Dendritic cell treated with granulocyte-macrophage colony-stimulating factor and Interleukin-4, amounts not matched to agents 40 ng/mL and 50 ng/mL, for 4 days (primary cell): ENCODE measurements around the gene TEX2.
A peak's percentile ranks its signal among the peaks of the same experiment; 100 is the strongest.
"Not testable (repeated sequence)": the region's sequence is repeated elsewhere in the genome, so short reads cannot be mapped to it uniquely, and the experiment has no call there.

Experiments used
- H3K27ac Mint-ChIP-seq: one replicate; pipeline ENCODE4 v1.8.0; 2022; ENCODE audit warnings: mild to moderate bottlenecking, mixed read lengths
- H3K27me3 Mint-ChIP-seq: one replicate; pipeline ENCODE4 v1.8.0; 2022; ENCODE audit warnings: mild to moderate bottlenecking, mixed read lengths
- H3K36me3 Mint-ChIP-seq: one replicate; pipeline ENCODE4 v1.8.0; 2022; ENCODE audit warnings: low read depth, mixed read lengths
- H3K4me1 Mint-ChIP-seq: one replicate; pipeline ENCODE4 v1.8.0; 2022; ENCODE audit warnings: low read depth, mixed read lengths
- H3K4me3 Mint-ChIP-seq: one replicate; pipeline ENCODE4 v1.8.0; 2022; ENCODE audit warnings: mild to moderate bottlenecking, moderate library complexity, mixed read lengths
- H3K9me3 Mint-ChIP-seq: one replicate; pipeline ENCODE4 v1.8.0; 2022; ENCODE audit warnings: mixed read lengths
- intact Hi-C: fragments of 100-400 bp; cut with micrococcal nuclease; formaldehyde crosslinking; loops from one replicate; pipeline ENCODE4 v1.15.0; 2022

The TEX2 gene

DNA sequence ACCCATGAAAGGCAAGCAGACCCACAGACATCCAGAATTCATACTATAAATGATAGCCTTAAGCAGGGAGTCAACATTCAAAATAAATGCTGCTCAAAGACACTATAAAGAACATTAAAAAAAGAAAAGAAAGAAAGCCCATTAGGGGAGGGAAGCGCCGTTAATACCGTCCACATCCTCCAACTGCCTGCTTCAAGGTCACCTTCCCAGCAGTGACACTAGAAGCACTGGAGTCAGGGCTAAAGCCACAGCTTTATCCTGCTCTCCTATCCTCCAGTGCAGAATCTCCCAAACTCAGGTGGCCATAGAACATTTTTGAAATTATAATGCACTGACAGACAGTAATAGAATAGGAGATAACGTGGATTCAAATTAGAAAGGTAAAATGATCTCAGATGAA, 59.4 kb downstream of the TEX2 start:
- Mint-ChIP-seq H3K4me3 (no peak overlapping the region), H3K36me3 (no peaks in the 10 kb centered on the region), H3K27ac (no peak overlapping the region)

GRCh38 chr17:64202683-64203344, 60.2 kb downstream of the TEX2 start:
- no peaks in the 10 kb centered on the region for H3K36me3 Mint-ChIP-seq
- H3K9me3 Mint-ChIP-seq: no peaks in the 10 kb centered on the region
- intact Hi-C loops: no loop called here
- no peaks in the 10 kb centered on the region for H3K27me3 Mint-ChIP-seq
- H3K4me1 Mint-ChIP-seq: peaks cover 25% of the 10 kb centered on the region
- peak overlapping the region; percentile 4 for H3K27ac Mint-ChIP-seq
- H3K4me3 Mint-ChIP-seq: no peak overlapping the region

More for the DNA sequence above, 59.4 kb downstream of the TEX2 start:
- intact Hi-C loops: no loop called here
- Mint-ChIP-seq H3K9me3 (no peaks in the 10 kb centered on the region), H3K27me3 (no peaks in the 10 kb centered on the region), H3K4me1 (peaks cover 25% of the 10 kb centered on the region)

DNA sequence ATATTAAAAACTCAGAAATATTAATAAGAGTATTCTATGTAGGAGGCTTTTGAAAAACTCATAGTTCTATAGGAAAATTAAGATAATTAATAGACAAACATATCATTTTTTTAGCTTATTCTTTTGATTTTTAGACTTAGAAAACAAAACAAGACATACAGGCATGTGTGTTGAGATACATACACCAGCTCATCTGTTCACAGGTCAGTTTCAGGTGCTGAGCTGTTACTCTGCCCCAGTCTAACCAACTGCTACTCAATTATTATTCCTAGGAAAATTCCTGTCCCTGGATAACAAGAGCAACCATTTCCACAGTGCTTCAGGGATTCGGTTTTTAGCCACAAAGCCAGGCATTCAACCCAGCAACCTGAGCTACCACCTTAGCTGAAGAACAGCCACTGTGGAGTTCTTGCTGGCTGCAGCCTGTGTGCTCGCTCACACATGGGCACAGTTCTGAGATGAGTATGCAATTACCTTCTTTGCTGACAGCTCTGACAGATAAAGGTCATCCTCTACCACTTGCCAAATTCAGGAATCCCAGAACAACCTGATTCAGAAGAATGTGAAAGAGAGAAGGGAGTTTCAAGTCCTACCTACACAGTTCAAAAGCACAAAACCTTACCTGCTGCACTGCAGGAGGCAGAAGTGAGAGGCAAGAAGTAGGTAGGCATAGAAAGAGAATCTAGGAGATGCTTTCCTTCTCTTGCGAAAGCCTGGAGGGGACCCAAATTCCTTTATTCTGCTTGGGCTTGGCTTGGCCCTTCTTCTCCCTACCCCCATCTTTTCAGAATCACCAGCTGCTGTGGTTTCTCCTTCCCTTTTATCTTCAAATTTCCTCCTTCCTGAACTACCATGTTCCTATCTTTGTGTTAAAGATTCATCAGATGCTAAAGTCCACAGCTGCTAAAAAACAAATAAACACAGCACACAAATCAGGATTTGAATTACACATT, 62.7 kb downstream of the TEX2 start:
- intact Hi-C loops: no loop called here
- H3K9me3 Mint-ChIP-seq: no peaks in the 10 kb centered on the region
- peaks cover 33% of the 10 kb centered on the region for H3K4me1 Mint-ChIP-seq
- no peak overlapping the region for H3K4me3 Mint-ChIP-seq
- no peaks in the 10 kb centered on the region for H3K36me3 Mint-ChIP-seq
- H3K27ac Mint-ChIP-seq: no peak overlapping the region
- H3K27me3 Mint-ChIP-seq: no peaks in the 10 kb centered on the region

DNA sequence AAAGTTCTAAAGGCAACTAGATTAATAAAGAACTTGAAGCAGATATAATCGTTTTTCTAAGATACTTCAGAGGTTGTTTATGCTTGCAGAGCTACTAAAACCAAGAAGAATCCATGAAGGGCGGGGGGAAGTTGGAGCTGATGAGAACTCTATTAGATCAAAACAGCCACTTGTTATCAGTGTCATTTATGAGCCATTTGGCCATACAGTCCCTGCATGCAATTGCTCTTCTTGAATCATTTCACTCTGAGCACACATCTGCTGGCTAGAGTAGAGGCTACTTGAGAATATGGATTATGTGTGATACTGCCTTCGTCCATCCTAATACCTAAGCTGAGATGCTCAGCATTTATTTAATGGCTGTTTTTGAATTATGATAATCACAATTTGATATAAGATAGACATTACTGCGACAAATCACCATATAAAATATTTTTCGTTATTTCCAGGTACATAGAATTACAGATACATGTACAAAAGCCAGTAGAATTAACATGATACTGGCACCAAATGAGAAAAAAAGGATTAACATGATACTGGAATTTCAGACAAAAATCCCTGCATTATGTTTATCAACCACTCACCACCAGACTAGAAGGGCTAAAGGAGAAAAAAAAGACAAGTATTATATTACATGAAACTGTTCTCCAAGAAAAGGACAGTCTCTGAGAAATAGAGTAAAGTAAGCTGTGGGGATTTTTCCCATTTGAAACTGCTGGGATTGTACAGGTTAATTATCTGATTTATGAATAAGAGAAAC, 64.5 kb downstream of the TEX2 start:
- H3K36me3 Mint-ChIP-seq: peaks cover 9% of the 10 kb centered on the region
- H3K27ac Mint-ChIP-seq: no peak overlapping the region
- peaks cover 33% of the 10 kb centered on the region for H3K4me1 Mint-ChIP-seq
- H3K27me3 Mint-ChIP-seq: no peaks in the 10 kb centered on the region
- no peak overlapping the region for H3K4me3 Mint-ChIP-seq
- intact Hi-C loops: no loop called here
- no peaks in the 10 kb centered on the region for H3K9me3 Mint-ChIP-seq

DNA sequence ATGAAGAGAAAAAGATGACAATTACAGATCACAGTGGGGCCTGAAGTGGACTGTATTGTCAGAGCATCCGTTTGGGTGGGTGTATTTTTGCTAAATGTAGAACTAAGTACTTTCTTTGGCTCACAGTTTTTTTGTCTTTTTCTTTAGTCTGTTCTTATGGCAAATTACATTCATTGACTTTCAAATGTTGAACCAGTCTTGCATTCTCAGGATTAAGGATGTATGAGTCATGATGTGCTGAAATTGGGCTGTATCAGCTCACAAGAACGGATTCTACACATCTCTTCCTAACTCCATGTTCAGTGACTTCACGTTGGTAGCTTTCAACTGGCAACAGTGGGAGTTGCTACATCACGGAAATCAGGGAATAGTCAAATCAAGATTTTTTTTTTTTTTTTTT, 66.5 kb downstream of the TEX2 start:
- Mint-ChIP-seq H3K27ac (peak overlapping the region; percentile 58), H3K36me3 (peaks cover 17% of the 10 kb centered on the region), H3K4me3 (no peak overlapping the region), H3K27me3 (no peaks in the 10 kb centered on the region), H3K9me3 (no peaks in the 10 kb centered on the region), H3K4me1 (peaks cover 23% of the 10 kb centered on the region)
- intact Hi-C loops: no loop called here

DNA sequence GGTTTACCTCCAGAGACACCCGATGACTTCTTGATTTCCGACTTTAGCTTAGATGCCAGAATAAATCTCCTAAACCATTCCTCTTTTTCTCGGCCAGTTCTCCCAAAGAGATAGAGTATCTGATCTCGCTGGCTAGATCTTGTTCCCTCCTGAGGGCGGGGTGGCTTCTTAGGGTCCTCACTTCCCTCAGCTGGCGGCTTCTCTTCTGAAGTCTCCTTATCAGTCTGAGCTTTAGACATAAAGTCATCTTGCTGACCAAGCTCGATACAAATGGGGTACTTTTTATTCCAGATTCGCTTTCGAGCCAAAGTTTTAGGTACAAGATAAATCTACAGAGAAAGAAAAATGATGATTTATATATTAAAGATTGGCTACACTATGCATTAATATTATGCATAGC, 69.5 kb downstream of the TEX2 start:
- Mint-ChIP-seq H3K9me3 (no peaks in the 10 kb centered on the region), H3K27ac (no peak overlapping the region)

GRCh38 chr17:64192589-64192988, 70.5 kb downstream of the TEX2 start:
- Mint-ChIP-seq H3K4me1 (peaks cover 13% of the 10 kb centered on the region), H3K27me3 (no peaks in the 10 kb centered on the region), H3K27ac (peak overlapping the region; percentile 47), H3K36me3 (peaks cover 39% of the 10 kb centered on the region), H3K9me3 (no peaks in the 10 kb centered on the region), H3K4me3 (no peak overlapping the region)
- intact Hi-C loops: no loop called here

More for the DNA sequence above, 69.5 kb downstream of the TEX2 start:
- peaks cover 8% of the 10 kb centered on the region for H3K4me1 Mint-ChIP-seq
- no peak overlapping the region for H3K4me3 Mint-ChIP-seq
- intact Hi-C loops: no loop called here
- no peaks in the 10 kb centered on the region for H3K27me3 Mint-ChIP-seq
- H3K36me3 Mint-ChIP-seq: peaks cover 30% of the 10 kb centered on the region

GRCh38 chr17:64190472-64190871, 72.6 kb downstream of the TEX2 start:
- H3K27ac Mint-ChIP-seq: no peak overlapping the region

GRCh38 chr17:64188088-64188487, 75.0 kb downstream of the TEX2 start:
- intact Hi-C loops: no loop called here
- Mint-ChIP-seq H3K27ac (no peak overlapping the region), H3K9me3 (no peaks in the 10 kb centered on the region), H3K36me3 (peaks cover 32% of the 10 kb centered on the region), H3K4me1 (peaks cover 45% of the 10 kb centered on the region), H3K27me3 (no peaks in the 10 kb centered on the region), H3K4me3 (no peak overlapping the region)

More at GRCh38 chr17:64190472-64190871, 72.6 kb downstream of the TEX2 start:
- Mint-ChIP-seq H3K4me1 (peaks cover 24% of the 10 kb centered on the region), H3K27me3 (no peaks in the 10 kb centered on the region), H3K4me3 (no peak overlapping the region), H3K9me3 (no peaks in the 10 kb centered on the region), H3K36me3 (peaks cover 45% of the 10 kb centered on the region)
- intact Hi-C loops: no loop called here

GRCh38 chr17:64187093-64187895, 75.8 kb downstream of the TEX2 start:
- H3K27ac Mint-ChIP-seq: peak overlapping the region; percentile 8
- H3K36me3 Mint-ChIP-seq: peaks cover 29% of the 10 kb centered on the region
- intact Hi-C loops: no loop called here

DNA sequence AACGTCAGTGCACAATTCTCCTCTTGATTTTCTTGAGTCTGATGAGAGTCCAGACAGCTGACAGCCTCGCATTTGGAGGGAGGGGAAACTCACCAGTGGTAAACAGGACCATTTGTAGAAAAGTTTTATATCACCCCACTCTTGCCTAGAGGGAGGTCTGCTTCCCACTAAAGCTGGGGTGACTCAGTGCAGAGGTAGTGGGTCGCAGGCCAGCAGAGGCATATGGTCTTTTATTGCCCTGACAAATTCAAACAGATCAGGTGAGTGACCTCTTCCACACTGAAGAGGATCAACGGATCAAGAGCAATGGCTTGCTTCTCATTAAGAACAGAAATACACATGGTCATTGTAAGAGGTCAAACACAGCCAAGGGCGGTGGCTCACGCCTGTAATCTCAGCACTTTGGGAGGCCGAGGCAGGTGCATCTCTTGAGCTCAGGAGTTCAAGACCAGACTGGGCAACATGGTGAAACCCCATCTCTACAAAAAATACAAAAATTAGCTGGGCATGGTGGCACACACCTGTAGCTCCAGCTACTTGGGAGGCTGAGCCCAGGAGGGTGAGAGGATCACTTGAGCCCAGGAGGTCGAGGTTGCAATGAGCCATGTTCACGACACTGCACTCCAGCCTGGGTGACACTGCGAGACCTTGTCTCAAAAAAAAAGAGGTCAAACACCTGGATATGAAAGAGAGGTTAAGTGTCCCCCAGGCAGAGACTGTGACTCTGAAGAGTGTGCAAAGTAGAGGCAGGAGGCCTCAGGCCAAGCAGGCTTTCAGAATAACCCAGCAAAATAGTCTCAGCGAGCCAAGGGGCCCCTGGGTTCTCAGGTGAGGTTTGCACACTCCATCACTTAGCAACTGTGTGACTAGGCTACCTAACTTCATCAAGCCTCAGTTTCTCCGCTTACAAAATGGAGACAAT, 76.6 kb downstream of the TEX2 start:
- Mint-ChIP-seq H3K27me3 (no peaks in the 10 kb centered on the region), H3K9me3 (no peaks in the 10 kb centered on the region), H3K4me1 (peaks cover 49% of the 10 kb centered on the region), H3K27ac (no peak overlapping the region), H3K36me3 (peaks cover 27% of the 10 kb centered on the region), H3K4me3 (no peak overlapping the region)
- intact Hi-C loops: no loop called here

More at GRCh38 chr17:64187093-64187895, 75.8 kb downstream of the TEX2 start:
- H3K9me3 Mint-ChIP-seq: no peaks in the 10 kb centered on the region
- no peaks in the 10 kb centered on the region for H3K27me3 Mint-ChIP-seq
- peaks cover 49% of the 10 kb centered on the region for H3K4me1 Mint-ChIP-seq
- no peak overlapping the region for H3K4me3 Mint-ChIP-seq

GRCh38 chr17:64185557-64185956, 77.5 kb downstream of the TEX2 start:
- H3K9me3 Mint-ChIP-seq, H3K27me3 Mint-ChIP-seq, intact Hi-C loops, H3K4me3 Mint-ChIP-seq: not testable (repeated sequence)
- peaks cover 51% of the 10 kb centered on the region for H3K4me1 Mint-ChIP-seq
- peaks cover 18% of the 10 kb centered on the region for H3K36me3 Mint-ChIP-seq
- peak overlapping the region; percentile 59 for H3K27ac Mint-ChIP-seq
